GM18517 (cell line): ENCODE measurements around the gene ICOS.
"Not testable (repeated sequence)": the region's sequence is repeated elsewhere in the genome, so short reads cannot be mapped to it uniquely, and the experiment has no call there.

Experiments
- ATAC-seq: cut with Tn5 transposase; IDR thresholded peaks from one replicate; pipeline ENCODE4 v1.9.1; 2021; ENCODE audit warnings: mild to moderate bottlenecking, moderate library complexity; ENCODE audit not compliant: unreplicated experiment

Gene ICOS

GRCh38 chr2:203916756-203917155 lies 19.8 kb upstream of the ICOS start:
- ATAC-seq, result no peak

GRCh38 chr2:203918264-203918663 lies 18.3 kb upstream of the ICOS start:
- no peak for ATAC-seq

- no peak for ATAC-seq
These were observed 17.7 kb upstream of the ICOS start for GRCh38 chr2:203918839-203919238.

- no peak for ATAC-seq
These were observed 10.9 kb upstream of the ICOS start for GRCh38 chr2:203925512-203926158.

GRCh38 chr2:203928849-203929248 lies 7.7 kb upstream of the ICOS start:
- ATAC-seq, result no peak

- ATAC-seq, result not testable (repeated sequence)
These were observed 5.3 kb upstream of the ICOS start for GRCh38 chr2:203931262-203931661.

- no peak for ATAC-seq
These were observed 2.5 kb upstream of the ICOS start for GRCh38 chr2:203934041-203934492.

GRCh38 chr2:203934711-203935438 lies 1.7 kb upstream of the ICOS start:
- ATAC-seq, result no peak

GRCh38 chr2:203935568-203935967 lies 995 bp upstream of the ICOS start:
- ATAC-seq, result no peak

- no peak for ATAC-seq
These were observed 386 bp downstream of the ICOS start for GRCh38 chr2:203936949-203937348.

- no peak for ATAC-seq
These were observed 1.2 kb downstream of the ICOS start for GRCh38 chr2:203937788-203938187.

GRCh38 chr2:203940039-203940438 lies 3.5 kb downstream of the ICOS start:
- ATAC-seq, result no peak

- not testable (repeated sequence) for ATAC-seq
These were observed 7.2 kb downstream of the ICOS start for GRCh38 chr2:203943493-203944382.

GRCh38 chr2:203948733-203949132 lies 12.2 kb downstream of the ICOS start:
- no peak for ATAC-seq

- ATAC-seq, result no peak
These were observed 12.7 kb downstream of the ICOS start for GRCh38 chr2:203949228-203949627.

- ATAC-seq, result no peak
These were observed 14.9 kb downstream of the ICOS start for GRCh38 chr2:203951366-203951902.

- no peak for ATAC-seq
These were observed 22.7 kb downstream of the ICOS start for GRCh38 chr2:203959265-203959664.

- ATAC-seq, result no peak
These were observed 23.1 kb downstream of the ICOS start for GRCh38 chr2:203959672-203960071.

- ATAC-seq, result no peak
These were observed 24.2 kb downstream of the ICOS start for GRCh38 chr2:203960811-203961210.

GRCh38 chr2:203965190-203965589 lies 28.6 kb downstream of the ICOS start:
- not testable (repeated sequence) for ATAC-seq

- no peak for ATAC-seq
These were observed 34.7 kb downstream of the ICOS start for GRCh38 chr2:203971251-203971650.
